HepG2 (cell line): Measurements from ENCODE around the gene SPTAN1. TPM values are rescaled to one million over a fixed set of nuclear protein-coding genes. Genes with fewer than 3 reads are reported as not detected.

Experiments used
- DMTF1 ChIP-seq: sonication (generic); formaldehyde crosslinking; IDR thresholded peaks from 2 replicates; pipeline ENCODE4 v1.4.0; 2020; ENCODE audit warnings: mild to moderate bottlenecking, missing genetic modification reagents
- EHMT2 ChIP-seq: fragments of 200-600 bp; sonication (generic); IDR thresholded peaks from 2 replicates; pipeline ENCODE4 v1.7.0; 2017; ENCODE audit warnings: antibody characterized with exemption, low read depth, low read length, borderline replicate concordance
- ETV6 ChIP-seq: sonication (generic); formaldehyde crosslinking; conservative IDR thresholded peaks from 2 replicates; pipeline ENCODE4 v1.4.0; 2020; ENCODE audit warnings: missing genetic modification reagents
- FOXJ3 ChIP-seq: sonication (generic); formaldehyde crosslinking; IDR thresholded peaks from 2 replicates; pipeline ENCODE4 v1.4.0; 2020; ENCODE audit warnings: missing genetic modification reagents, mild to moderate bottlenecking, borderline replicate concordance
- HHEX ChIP-seq: IDR thresholded peaks from 2 replicates; pipeline ENCODE4 v1.6.1; 2016; ENCODE audit warnings: control low read depth
- HNF1A ChIP-seq, 2 experiments: sonication (generic) in 1 of 2; formaldehyde crosslinking in 1 of 2; IDR thresholded peaks; 2 replicates each; pipeline versions ENCODE4 v1.4.0 to v1.6.1; 2016 to 2020; ENCODE audit warnings: borderline replicate concordance in 1 of 2, low read depth in 1 of 2, mild to moderate bottlenecking in 1 of 2, missing genetic modification reagents in 1 of 2
- IKZF4 ChIP-seq: sonication (generic); formaldehyde crosslinking; IDR thresholded peaks from 2 replicates; pipeline ENCODE4 v1.5.1; 2020; ENCODE audit warnings: borderline replicate concordance, mild to moderate bottlenecking, low read depth, missing genetic modification reagents; ENCODE audit errors: not compliant biosample characterization
- KAT8 ChIP-seq: IDR thresholded peaks from 2 replicates; pipeline ENCODE4 v1.6.1; 2016; ENCODE audit warnings: missing genetic modification reagents, missing compliant biosample characterization
- NR2C2 ChIP-seq: sonication (generic); formaldehyde crosslinking; IDR thresholded peaks from 2 replicates; pipeline ENCODE4 v1.4.0; 2020; ENCODE audit warnings: missing genetic modification reagents, mild to moderate bottlenecking, moderate library complexity, borderline replicate concordance
- POLR2A ChIP-seq, 2 experiments: IDR thresholded peaks; 2 replicates each; pipeline ENCODE4 v1.6.1; 2011; ENCODE audit warnings: low read depth in 2 of 2, low read length in 2 of 2, mild to moderate bottlenecking in 1 of 2, moderate library complexity in 1 of 2; ENCODE audit not compliant: insufficient read depth in 1 of 2
- REPIN1 ChIP-seq: sonication (generic); formaldehyde crosslinking; IDR thresholded peaks from 2 replicates; pipeline ENCODE4 v1.8.0; 2022; ENCODE audit warnings: missing genetic modification reagents, low read depth, mild to moderate bottlenecking, borderline replicate concordance
- REST ChIP-seq, 2 experiments: IDR thresholded peaks; 2 replicates each; pipeline ENCODE4 v1.6.1; 2011 to 2012; ENCODE audit warnings: low read length in 2 of 2, borderline replicate concordance in 1 of 2, low read depth in 1 of 2, mild to moderate bottlenecking in 1 of 2, moderate library complexity in 1 of 2
- TEF ChIP-seq: sonication (generic); formaldehyde crosslinking; IDR thresholded peaks from 2 replicates; pipeline ENCODE4 v1.5.0; 2020; ENCODE audit warnings: missing genetic modification reagents
- ZNF17 ChIP-seq: sonication (generic); formaldehyde crosslinking; IDR thresholded peaks from 2 replicates; pipeline ENCODE4 v1.5.0; 2020; ENCODE audit warnings: mild to moderate bottlenecking, missing genetic modification reagents
- ZNF234 ChIP-seq: sonication (generic); formaldehyde crosslinking; conservative IDR thresholded peaks from 2 replicates; pipeline ENCODE4 v1.5.1; 2020; ENCODE audit warnings: mild to moderate bottlenecking, missing genetic modification reagents
- ZNF547 ChIP-seq: sonication (generic); formaldehyde crosslinking; IDR thresholded peaks from 2 replicates; pipeline ENCODE4 v1.5.1; 2020; ENCODE audit warnings: mild to moderate bottlenecking, missing genetic modification reagents
- polyA plus RNA-seq, 8 experiments: library from polyadenylated mRNA; depleted of rRNA in 3 of 8; stranded (reverse) in 7 of 8; unstranded in 1 of 8; fragments of >200 nt; fragmentation: Illumina TruSeq in 4 of 8; extraction: Trizol in 4 of 8; gene quantifications; 2 replicates each; pipeline versions ENCODE4 v1.2.1 to v1.2.3, GENCODE V29; 2011 to 2016; ENCODE audit warnings: low read depth in 4 of 8, missing spikeins in 1 of 8, mixed read lengths in 1 of 8; ENCODE audit not compliant: insufficient read depth in 1 of 8
- total RNA-seq, 5 experiments: library from RNA; depleted of rRNA; stranded (reverse); fragments of >200 nt; fragmentation: Illumina TruSeq; extraction: Trizol; gene quantifications; 2 replicates each; pipeline ENCODE4 v1.2.3, GENCODE V29; 2016; ENCODE audit warnings: low read depth in 1 of 5

Gene SPTAN1
- total and polyA plus RNA-seq, 2 of the 13 experiments (the other 11 are each of a cell fraction or from before 2014, with no cell fraction given) = 106 to 111 TPM

GRCh38 chr9:128504485-128505413, 47.6 kb upstream of the SPTAN1 start, which contains the start of gene GLE1 (continued):
- TF ChIP-seq HNF1A (IDR thresholded peaks at IDR 0.05; ENCODE audit: low read depth) (no peak), HNF1A (CRISPR knock-in tag; IDR thresholded peaks at IDR 0.05; ENCODE audit: borderline replicate concordance) (no peak; the same call in 1 of the 2 replicates), FOXJ3 (CRISPR knock-in tag) (peak; percentile 70), HHEX (CRISPR knock-in tag) (no peak), POLR2A (IDR thresholded peaks at IDR 0.05; ENCODE audit: insufficient read depth in 1 of 2, low read depth in 2 of 2, low read length in 2 of 2) (peak; percentile 72 to 94), REPIN1 (CRISPR knock-in tag) (peak; percentile 41; the same call in 1 of the 2 replicates), IKZF4 (CRISPR knock-in tag) (no peak), ZNF547 (0 out of 2 replicates have a peak, but pooled peaks have one; percentile 61), NR2C2 (CRISPR knock-in tag) (peak; percentile 95), EHMT2 (no peak), DMTF1 (CRISPR knock-in tag) (no peak), ZNF234 (CRISPR knock-in tag) (no peak), REST (IDR thresholded peaks at IDR 0.05; ENCODE audit: borderline replicate concordance in 1 of 2, low read depth in 1 of 2, low read length in 2 of 2) (no peak), ETV6 (CRISPR knock-in tag) (peak; percentile 76; the same call in 1 of the 2 replicates), ZNF17 (CRISPR knock-in tag) (no peak), KAT8 (peak; percentile 94), TEF (0 out of 2 replicates have a peak, but pooled peaks have one; percentile 66)
